ENCODE measurements around the gene LGI4. TPM values are rescaled to one million over a fixed set of nuclear protein-coding genes. Genes with fewer than 3 reads are reported as not detected.

LGI4 gene
- total RNA-seq, 4 donors from 2014 or later = 16.1 to 31.5 (median 27.2) TPM

DNA sequence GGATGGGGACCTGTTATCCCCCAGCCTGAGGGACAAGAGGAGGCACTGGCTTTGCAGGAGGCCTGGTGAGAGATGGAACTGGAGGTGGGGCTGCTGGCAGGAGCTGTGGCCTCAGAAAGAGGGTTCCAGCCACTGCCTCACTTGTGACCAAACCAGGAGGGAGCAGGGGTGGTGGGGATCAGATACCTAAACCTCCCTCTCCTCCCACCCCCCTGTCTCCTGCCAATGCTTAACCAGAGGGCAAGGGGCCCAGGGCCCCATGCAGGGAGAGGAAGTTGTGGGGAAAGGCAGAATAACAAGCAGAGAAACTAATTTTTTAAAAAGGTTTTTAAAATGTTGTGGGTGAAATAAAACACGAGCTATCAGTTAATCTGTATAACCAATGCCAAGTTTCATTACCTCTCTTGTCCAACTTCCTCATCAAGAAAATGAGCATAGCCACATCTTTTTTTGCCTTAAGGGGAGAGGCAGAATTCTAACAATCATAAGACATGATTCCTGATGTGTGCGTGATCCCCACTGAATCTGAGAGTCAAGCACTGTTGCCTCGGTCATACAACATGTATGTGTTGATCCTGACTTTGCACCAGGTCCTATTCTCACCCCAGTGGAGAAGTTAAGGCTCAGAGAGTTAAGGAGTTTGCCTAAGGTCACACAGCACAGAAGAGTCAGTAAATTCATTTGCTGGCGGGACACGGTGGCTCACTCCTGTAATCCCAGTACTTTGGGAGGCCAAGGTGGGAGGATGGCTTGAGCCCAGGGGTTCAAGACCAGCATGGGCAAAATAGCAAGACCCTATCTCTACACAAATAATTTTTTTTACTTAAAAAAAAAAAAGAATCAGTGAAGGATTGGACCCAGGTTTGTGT lies 32.6 kb upstream of the LGI4 start:
- DNase-seq = no peak
- Histone ChIP-seq H3K4me1 (no peaks in the 10 kb centered on the region), H3K27me3 (no peaks in the 10 kb centered on the region), H3K36me3 (peaks cover 0 to 25% of the 10 kb centered on the region in 2 donors), H3K27ac (no peak overlapping the region), H3K4me3 (no peak overlapping the region), H3K9me3 (no peaks in the 10 kb centered on the region)
- TF ChIP-seq, protein P1, sequence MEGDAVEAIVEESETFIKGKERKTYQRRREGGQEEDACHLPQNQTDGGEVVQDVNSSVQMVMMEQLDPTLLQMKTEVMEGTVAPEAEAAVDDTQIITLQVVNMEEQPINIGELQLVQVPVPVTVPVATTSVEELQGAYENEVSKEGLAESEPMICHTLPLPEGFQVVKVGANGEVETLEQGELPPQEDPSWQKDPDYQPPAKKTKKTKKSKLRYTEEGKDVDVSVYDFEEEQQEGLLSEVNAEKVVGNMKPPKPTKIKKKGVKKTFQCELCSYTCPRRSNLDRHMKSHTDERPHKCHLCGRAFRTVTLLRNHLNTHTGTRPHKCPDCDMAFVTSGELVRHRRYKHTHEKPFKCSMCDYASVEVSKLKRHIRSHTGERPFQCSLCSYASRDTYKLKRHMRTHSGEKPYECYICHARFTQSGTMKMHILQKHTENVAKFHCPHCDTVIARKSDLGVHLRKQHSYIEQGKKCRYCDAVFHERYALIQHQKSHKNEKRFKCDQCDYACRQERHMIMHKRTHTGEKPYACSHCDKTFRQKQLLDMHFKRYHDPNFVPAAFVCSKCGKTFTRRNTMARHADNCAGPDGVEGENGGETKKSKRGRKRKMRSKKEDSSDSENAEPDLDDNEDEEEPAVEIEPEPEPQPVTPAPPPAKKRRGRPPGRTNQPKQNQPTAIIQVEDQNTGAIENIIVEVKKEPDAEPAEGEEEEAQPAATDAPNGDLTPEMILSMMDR (IDR thresholded peaks at IDR 0.05 in 4 of 5, conservative IDR thresholded peaks at IDR 0.05 in 1 of 5) = no peak
- TF ChIP-seq POLR2A (IDR thresholded peaks at IDR 0.05) = no peak
- intact Hi-C loops (cut with DNase I; ENCODE audit: low total_unique reads) = no loop called here
- in situ Hi-C loops (cut with MboI; ENCODE audit: low sequenced_read_pairs in 4 of 4) = no loop called here
- no peak for ATAC-seq

DNA sequence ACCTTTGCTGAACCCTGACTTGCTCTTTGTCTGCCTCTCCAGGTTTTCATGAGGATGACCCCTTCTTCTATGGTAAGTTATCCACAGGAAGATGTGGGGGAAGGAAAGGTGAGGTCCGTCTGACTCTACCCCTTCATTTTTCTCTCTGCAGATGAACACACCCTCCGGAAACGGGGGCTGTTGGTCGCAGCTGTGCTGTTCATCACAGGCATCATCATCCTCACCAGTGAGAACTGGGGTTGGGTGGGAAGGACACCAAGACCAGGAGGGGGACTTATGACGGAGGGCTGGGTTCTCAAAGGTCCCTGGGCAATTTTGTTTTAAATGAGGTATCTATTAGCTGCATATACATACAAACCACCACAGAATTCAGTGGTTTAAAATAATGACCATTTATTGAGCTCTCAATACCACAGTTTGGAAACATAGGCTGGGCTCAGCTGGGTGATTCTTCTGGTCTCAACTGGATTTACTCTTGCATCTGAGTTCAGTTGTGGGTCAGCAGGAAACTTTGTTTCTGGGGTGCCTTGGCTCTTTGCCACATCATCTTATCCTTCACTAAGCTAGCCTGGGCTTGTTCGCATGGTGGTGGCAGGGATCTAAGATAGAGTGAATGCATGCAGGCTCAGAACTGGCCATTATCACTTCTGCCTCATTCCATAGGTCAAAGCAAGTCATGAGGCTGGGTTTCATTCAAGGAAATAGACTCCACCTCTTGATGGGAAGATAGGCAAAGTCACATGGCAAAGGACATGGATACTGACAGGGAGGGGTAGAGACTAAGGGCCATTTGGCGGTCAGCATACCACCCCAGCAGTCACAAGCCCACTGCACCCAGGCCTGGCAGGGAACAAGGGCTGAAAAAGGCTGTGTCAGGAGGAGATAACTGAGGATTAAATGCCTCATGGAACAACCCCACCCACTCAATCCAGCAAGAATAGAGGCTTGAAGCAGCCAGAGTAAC lies 31.5 kb upstream of the LGI4 start:
- Histone ChIP-seq H3K4me3 (no peak overlapping the region), H3K36me3 (peaks cover 0 to 32% of the 10 kb centered on the region in 2 donors), H3K9me3 (peaks cover 0 to 6% (median 0%) of the 10 kb centered on the region in 3 donors), H3K4me1 (no peaks in the 10 kb centered on the region), H3K27ac (no peak overlapping the region), H3K27me3 (no peaks in the 10 kb centered on the region)
- intact Hi-C loops (cut with DNase I; ENCODE audit: low total_unique reads) (no loop called here), in situ Hi-C loops (cut with MboI; ENCODE audit: low sequenced_read_pairs in 4 of 4) (no loop called here)
- ATAC-seq (no peak), DNase-seq (no peak)
- TF ChIP-seq, protein P1 (IDR thresholded peaks at IDR 0.05 in 4 of 5, conservative IDR thresholded peaks at IDR 0.05 in 1 of 5) = no peak
- TF ChIP-seq POLR2A (IDR thresholded peaks at IDR 0.05) = no peak

DNA sequence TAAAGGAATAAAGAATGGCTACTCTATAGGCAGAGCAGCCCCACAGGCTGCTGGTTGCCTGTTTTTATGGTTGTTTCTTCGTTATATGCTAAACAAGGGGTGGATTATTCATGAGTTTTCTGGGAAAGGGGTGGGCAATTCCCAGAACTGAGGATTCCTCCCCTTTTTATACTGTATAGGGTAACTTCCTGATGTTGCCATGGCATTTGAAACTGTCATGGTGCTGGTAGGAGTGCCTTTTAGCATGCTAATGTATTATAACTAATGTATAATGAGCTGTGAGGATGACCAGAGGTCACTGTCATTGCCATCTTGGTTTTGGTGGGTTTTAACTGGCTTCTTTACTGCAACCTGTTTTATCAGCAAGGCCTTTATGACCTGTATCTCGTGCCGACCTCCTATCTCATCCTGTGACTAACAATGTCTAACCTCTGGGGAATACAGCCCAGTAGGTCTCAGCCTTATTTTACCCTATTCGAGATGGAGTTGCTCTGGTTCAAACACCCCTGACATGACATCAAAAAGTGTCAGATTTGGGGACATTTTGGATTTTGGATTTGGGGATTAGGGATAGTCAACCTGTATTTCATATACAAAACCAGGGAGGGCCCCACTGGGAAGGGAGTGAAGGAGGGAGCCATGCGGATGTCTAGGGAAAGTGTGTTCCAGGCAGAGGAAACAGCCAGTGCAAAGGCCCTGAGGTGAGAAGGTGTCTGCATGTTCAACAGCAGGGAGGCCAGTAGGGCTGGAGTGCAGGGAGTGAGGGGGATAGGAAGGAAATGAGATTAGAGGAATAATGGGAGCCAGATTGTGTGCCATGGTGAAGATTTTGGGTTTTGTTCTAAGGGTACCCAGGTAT lies 30.6 kb upstream of the LGI4 start:
- Histone ChIP-seq H3K9me3 (peaks cover 0 to 6% (median 0%) of the 10 kb centered on the region in 3 donors), H3K4me3 (no peak overlapping the region), H3K36me3 (peaks cover 0 to 32% of the 10 kb centered on the region in 2 donors), H3K4me1 (no peaks in the 10 kb centered on the region), H3K27me3 (no peaks in the 10 kb centered on the region), H3K27ac (no peak overlapping the region)
- DNase-seq (no peak), ATAC-seq (no peak)
- intact Hi-C loops (cut with DNase I; ENCODE audit: low total_unique reads) = no loop called here
- in situ Hi-C loops (cut with MboI; ENCODE audit: low sequenced_read_pairs in 4 of 4) = no loop called here
- TF ChIP-seq, protein P1 (IDR thresholded peaks at IDR 0.05 in 4 of 5, conservative IDR thresholded peaks at IDR 0.05 in 1 of 5) = no peak
- TF ChIP-seq POLR2A (IDR thresholded peaks at IDR 0.05) = no peak

DNA sequence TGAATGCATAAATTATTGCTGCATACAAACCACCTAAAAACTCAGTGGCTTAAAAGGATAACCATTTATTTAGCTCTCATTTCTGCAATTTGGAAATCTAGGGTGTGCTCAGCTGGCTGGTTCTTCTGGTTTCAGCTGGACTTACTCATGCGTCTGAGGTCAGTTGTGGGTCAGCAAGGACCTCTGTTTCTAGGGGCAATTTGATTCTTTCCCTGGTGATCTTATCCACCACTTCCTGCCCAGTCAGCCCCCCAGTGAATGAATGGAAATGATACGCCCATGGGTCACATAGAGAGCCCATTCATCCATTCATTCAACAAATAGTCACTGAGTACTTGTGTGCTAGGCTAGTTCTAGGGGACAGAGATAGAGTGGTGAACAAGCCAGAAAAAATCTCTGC lies 29.6 kb upstream of the LGI4 start:
- no peak overlapping the region for H3K4me3 ChIP-seq
- TF ChIP-seq, protein P1 (IDR thresholded peaks at IDR 0.05 in 4 of 5, conservative IDR thresholded peaks at IDR 0.05 in 1 of 5) = no peak
- no peak for TF ChIP-seq POLR2A (IDR thresholded peaks at IDR 0.05)
- in situ Hi-C loops (cut with MboI; ENCODE audit: low sequenced_read_pairs in 4 of 4) (no loop called here), intact Hi-C loops (cut with DNase I; ENCODE audit: low total_unique reads) (no loop called here)
- peaks cover 0 to 6% (median 0%) of the 10 kb centered on the region in 3 donors for H3K9me3 ChIP-seq
- no peaks in the 10 kb centered on the region for H3K4me1 ChIP-seq
- H3K27me3 ChIP-seq = no peaks in the 10 kb centered on the region
- DNase-seq = no peak
- H3K36me3 ChIP-seq = peaks cover 0 to 32% of the 10 kb centered on the region in 2 donors
- ATAC-seq = no peak
- no peak overlapping the region for H3K27ac ChIP-seq

All from gastrocnemius medialis (tissue), 4 donors.